ENCODE results near the gene STYXL1. TPM values are rescaled to one million over a fixed set of nuclear protein-coding genes. Genes with fewer than 3 reads are reported as not detected.

The STYXL1 gene
- total RNA-seq, 3 donors from 2014 or later: 27.5 to 38.3 (median 28.3) TPM

DNA sequence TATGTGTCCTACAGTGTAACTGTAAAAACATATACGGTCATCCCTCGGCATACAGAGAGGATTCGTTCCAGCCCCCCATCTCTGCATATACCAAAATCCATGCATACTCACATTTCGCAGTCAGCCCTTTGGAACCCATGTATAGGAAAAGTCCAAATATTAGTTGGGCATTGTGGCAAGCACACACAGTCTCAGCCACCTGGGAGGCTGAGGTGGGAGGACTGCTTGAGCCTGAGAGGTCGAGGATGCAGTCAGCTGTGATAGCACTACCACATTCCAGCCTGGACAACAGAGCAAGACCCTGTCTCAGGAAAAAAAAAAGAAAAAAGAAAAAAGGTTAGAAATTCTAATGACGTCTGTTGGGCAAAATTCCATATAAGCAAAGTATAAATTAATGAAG lies 29.2 kb upstream of the STYXL1 start:
- intact Hi-C loops (cut with DNase I; ENCODE audit: low total_unique reads): no loop called here
- no peaks in the 10 kb centered on the region for H3K4me1 ChIP-seq
- DNase-seq (ENCODE audit: low spot score in 2 of 2): no peak
- H3K9me3 ChIP-seq: peaks cover 0 to 7% of the 10 kb centered on the region in 2 donors
- no peak overlapping the region for H3K27ac ChIP-seq
- H3K36me3 ChIP-seq: no peaks in the 10 kb centered on the region
- TF ChIP-seq POLR2A (IDR thresholded peaks at IDR 0.05) (no peak), POLR2AphosphoS5 (IDR thresholded peaks at IDR 0.05) (no peak)
- TF ChIP-seq, protein P1, sequence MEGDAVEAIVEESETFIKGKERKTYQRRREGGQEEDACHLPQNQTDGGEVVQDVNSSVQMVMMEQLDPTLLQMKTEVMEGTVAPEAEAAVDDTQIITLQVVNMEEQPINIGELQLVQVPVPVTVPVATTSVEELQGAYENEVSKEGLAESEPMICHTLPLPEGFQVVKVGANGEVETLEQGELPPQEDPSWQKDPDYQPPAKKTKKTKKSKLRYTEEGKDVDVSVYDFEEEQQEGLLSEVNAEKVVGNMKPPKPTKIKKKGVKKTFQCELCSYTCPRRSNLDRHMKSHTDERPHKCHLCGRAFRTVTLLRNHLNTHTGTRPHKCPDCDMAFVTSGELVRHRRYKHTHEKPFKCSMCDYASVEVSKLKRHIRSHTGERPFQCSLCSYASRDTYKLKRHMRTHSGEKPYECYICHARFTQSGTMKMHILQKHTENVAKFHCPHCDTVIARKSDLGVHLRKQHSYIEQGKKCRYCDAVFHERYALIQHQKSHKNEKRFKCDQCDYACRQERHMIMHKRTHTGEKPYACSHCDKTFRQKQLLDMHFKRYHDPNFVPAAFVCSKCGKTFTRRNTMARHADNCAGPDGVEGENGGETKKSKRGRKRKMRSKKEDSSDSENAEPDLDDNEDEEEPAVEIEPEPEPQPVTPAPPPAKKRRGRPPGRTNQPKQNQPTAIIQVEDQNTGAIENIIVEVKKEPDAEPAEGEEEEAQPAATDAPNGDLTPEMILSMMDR (IDR thresholded peaks at IDR 0.05): no peak
- no peak overlapping the region for H3K4me3 ChIP-seq
- H3K27me3 ChIP-seq: no peaks in the 10 kb centered on the region

DNA sequence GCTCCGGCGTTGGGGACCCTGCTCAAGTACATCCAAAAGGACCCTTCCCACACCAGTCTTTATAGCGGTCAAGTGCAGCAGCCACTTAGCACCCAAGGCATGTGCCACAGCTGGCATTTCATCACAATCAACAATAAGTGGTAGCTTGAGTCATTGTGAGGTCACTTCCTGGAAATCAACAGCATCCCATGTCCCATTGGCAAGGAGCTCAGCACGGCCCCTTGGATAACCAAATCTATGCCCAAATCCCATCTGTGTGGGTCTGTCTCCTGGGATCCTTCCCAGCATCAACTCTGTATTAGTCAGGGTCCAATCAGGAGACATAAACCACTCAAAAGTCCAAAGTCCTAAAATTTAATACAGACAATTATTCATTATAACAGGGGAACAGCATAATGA lies 27.2 kb upstream of the STYXL1 start:
- Histone ChIP-seq H3K27me3 (no peaks in the 10 kb centered on the region), H3K9me3 (peaks cover 0 to 7% of the 10 kb centered on the region in 2 donors), H3K27ac (no peak overlapping the region), H3K4me3 (no peak overlapping the region), H3K4me1 (no peaks in the 10 kb centered on the region), H3K36me3 (no peaks in the 10 kb centered on the region)
- intact Hi-C loops (cut with DNase I; ENCODE audit: low total_unique reads): no loop called here
- TF ChIP-seq, protein P1 (IDR thresholded peaks at IDR 0.05): no peak
- TF ChIP-seq POLR2A (IDR thresholded peaks at IDR 0.05): no peak
- no peak for TF ChIP-seq POLR2AphosphoS5 (IDR thresholded peaks at IDR 0.05)
- no peak for DNase-seq (ENCODE audit: low spot score in 2 of 2)

DNA sequence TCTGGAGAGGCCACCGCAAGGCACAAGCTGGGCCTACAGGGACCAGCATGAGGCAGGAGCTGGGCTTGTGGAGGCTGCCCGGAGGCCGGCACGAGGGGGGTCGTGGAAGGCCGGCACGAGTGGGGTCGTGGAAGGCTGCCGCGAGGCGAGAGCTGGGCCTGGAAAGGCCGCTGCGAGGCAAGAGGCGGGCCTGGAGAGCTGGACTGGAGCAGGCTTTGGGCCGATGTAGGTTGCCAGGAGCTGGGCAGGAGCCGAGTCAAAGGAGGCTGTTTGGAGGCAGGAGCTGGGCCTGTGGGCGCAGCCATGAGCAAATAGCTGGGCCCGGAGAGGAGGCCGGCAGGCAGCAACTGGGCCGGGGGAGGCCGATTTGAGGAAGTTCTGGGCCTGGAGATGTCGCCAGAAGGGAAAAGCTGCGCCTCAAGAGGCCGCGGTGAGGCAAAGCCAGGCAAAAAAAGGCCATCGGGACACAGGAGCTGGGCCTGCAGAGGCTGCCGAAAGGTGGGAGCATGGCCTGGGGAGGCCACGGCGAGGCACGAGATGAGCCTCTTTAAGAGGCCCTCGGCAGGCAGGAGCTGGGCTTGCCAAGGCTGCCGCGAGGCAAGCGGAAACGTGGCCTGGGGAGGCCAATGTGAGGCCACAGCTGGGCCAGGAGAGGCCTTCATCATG lies 26.6 kb upstream of the STYXL1 start:
- TF ChIP-seq POLR2A (IDR thresholded peaks at IDR 0.05) (no peak), POLR2AphosphoS5 (IDR thresholded peaks at IDR 0.05) (no peak)
- TF ChIP-seq, protein P1 (IDR thresholded peaks at IDR 0.05): no peak
- intact Hi-C loops (cut with DNase I; ENCODE audit: low total_unique reads): no loop called here
- Histone ChIP-seq H3K9me3 (peaks cover 0 to 7% of the 10 kb centered on the region in 2 donors), H3K36me3 (no peaks in the 10 kb centered on the region), H3K4me3 (no peak overlapping the region), H3K27me3 (no peaks in the 10 kb centered on the region), H3K27ac (no peak overlapping the region), H3K4me1 (no peaks in the 10 kb centered on the region)
- no peak for DNase-seq (ENCODE audit: low spot score in 2 of 2)

- Histone ChIP-seq H3K27ac (no peak overlapping the region), H3K4me3 (no peak overlapping the region), H3K4me1 (no peaks in the 10 kb centered on the region), H3K36me3 (no peaks in the 10 kb centered on the region), H3K9me3 (peaks cover 0 to 7% of the 10 kb centered on the region in 2 donors), H3K27me3 (no peaks in the 10 kb centered on the region)
- intact Hi-C loops (cut with DNase I; ENCODE audit: low total_unique reads): no loop called here
- DNase-seq (ENCODE audit: low spot score in 2 of 2): no peak
- TF ChIP-seq, protein P1 (IDR thresholded peaks at IDR 0.05): no peak
- no peak for TF ChIP-seq POLR2AphosphoS5 (IDR thresholded peaks at IDR 0.05)
- TF ChIP-seq POLR2A (IDR thresholded peaks at IDR 0.05): no peak
These were observed 25.7 kb upstream of the STYXL1 start for GRCh38 chr7:76073335-76073990.

All from breast epithelium (tissue), 4 donors.